GM21825 (cell line): ENCODE data around the gene NUDT19.

Source experiments
- ATAC-seq: cut with Tn5 transposase; IDR thresholded peaks from one replicate; pipeline ENCODE4 v1.9.1; 2021; ENCODE audit warnings: mild to moderate bottlenecking, moderate library complexity; ENCODE audit not compliant: unreplicated experiment

Gene NUDT19

GRCh38 chr19:32757189-32757588 is 65.6 kb downstream of the NUDT19 start:
- no peak for ATAC-seq
